ENCODE results near the gene DNAJC18. TPM values are rescaled to one million over a fixed set of nuclear protein-coding genes. Genes with fewer than 3 reads are reported as not detected.
"Not testable (repeated sequence)": the region's sequence is repeated elsewhere in the genome, so short reads cannot be mapped to it uniquely, and the experiment has no call there.

Gene DNAJC18
- total RNA-seq, 6 experiments from 2014 or later = 0.37 to 2.9 (median 0.75) TPM

DNA sequence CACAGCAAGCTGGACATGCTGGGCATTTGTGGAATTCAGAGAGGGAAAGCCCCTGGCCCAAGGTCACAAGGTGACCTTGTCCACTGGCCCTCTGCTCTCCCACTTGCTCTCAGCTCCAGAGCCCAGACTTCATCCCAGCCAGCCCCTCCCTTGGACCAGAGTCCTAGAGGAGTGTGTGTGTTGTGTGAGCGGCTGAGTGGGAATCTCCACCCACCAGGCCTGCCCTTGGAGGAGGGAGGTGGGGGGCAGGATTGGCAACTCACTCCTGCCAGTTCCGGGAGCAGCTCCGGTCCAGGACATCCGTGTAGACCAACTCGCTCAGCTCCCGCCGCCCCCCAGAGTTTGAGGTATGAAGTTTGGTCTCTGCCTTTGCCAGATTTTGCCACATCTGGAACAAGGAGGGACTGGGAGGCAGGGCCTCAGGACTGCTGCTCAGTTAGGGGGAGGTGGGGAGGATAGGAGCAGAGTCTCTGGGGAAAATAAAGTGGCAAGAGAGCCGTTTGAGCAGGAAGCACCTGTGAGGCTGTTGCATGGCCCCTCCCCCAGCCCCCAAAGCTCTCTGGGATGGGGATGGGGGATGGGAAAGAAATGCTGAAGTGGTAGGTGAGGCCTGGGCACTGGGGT lies 51.0 kb downstream of the DNAJC18 start:
- Histone ChIP-seq H3K27me3 (peaks cover 0 to under 1% of the 10 kb centered on the region in 2 donors), H3K27ac (no peak overlapping the region), H3K4me1 (peaks cover 0 to 42% (median 8%) of the 10 kb centered on the region in 4 donors), H3K4me3 (no peak overlapping the region), H3K9me3 (no peaks in the 10 kb centered on the region), H3K36me3 (no peaks in the 10 kb centered on the region)
- WGBS (ENCODE audit: insufficient coverage, low coverage, low lambda C conversion rate, missing lambda C conversion rate) = no CpG with 5 or more reads among the region's 8 CpGs
- ATAC-seq (no peak), DNase-seq (peak in 1 of 3 donors; percentile 51)
- intact Hi-C loops (cut with DNase I) = loop anchor here in 1 of 2 donors (10.0 kb wide), 1 partner anchor 94 kb away; the partner anchor contains the start of gene MATR3
- TF ChIP-seq POLR2A (IDR thresholded peaks at IDR 0.05) (no peak), CTCF (IDR thresholded peaks at IDR 0.05) (no peak)

DNA sequence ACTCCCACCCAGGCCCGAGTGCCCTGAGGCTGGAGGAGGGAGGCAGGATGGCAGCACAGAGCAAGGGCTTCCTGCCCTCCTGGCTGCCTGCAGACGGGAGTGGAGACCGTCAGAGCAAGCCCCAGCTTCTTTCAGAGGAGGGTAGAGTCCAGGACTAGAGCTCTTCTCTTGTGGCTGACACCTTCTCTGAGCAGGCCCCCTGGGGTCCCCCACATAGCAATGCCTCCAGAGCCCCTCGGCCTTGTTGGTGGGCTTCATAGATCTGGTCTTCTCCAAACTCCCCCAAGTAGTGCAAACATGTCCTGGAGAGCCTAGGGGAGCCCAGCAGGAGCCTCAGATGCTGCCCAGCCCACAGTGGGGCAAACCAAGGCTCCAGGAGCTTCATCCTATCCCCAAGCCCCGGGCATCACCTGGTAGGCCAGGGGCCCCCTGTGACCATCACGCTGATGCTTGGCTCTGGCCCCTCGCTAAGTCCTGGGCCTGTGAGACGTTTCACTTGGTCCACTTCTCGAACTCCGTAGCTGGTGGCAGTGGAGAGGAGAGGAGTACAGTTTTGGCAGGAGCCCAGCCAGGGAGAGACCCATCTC lies 51.6 kb downstream of the DNAJC18 start:
- Histone ChIP-seq H3K27me3 (no peaks in the 10 kb centered on the region), H3K4me1 (peaks cover 0 to 36% (median 8%) of the 10 kb centered on the region in 4 donors), H3K36me3 (no peaks in the 10 kb centered on the region), H3K9me3 (no peaks in the 10 kb centered on the region), H3K4me3 (no peak overlapping the region), H3K27ac (no peak overlapping the region)
- DNase-seq (no peak), ATAC-seq (no peak)
- intact Hi-C loops (cut with DNase I) = loop anchor here in 1 of 2 donors (10.0 kb wide), 1 partner anchor 93 kb away; the partner anchor contains the start of gene MATR3
- no peak for TF ChIP-seq CTCF (IDR thresholded peaks at IDR 0.05)
- TF ChIP-seq POLR2A (IDR thresholded peaks at IDR 0.05) = no peak
- WGBS (ENCODE audit: insufficient coverage, low coverage, low lambda C conversion rate, missing lambda C conversion rate) = no CpG with 5 or more reads among the region's 10 CpGs

DNA sequence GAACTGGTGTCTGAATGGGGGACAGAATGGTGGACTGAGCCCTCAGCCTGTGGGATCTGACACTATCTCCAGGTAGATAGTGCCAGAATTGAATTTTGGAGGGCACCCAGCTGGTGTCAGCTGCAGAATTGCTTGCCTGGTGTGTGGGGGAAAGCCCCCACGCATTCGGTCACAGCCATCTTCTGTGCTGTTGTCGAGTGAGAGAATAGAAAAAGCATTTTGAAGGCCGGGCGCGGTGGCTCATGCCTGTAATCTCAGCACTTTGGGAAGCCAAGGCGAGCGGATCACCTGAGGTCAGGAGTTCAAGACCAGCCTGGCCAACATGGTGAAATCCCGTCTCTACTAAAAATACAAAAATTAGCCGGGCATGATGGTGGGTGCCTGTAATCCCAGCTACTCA lies 52.4 kb downstream of the DNAJC18 start:
- intact Hi-C loops (cut with DNase I) = loop anchor here in 1 of 2 donors (10.0 kb wide), 1 partner anchor 92 kb away; the partner anchor contains the start of gene MATR3
- not testable (repeated sequence) for ATAC-seq
- WGBS (ENCODE audit: insufficient coverage, low coverage, low lambda C conversion rate, missing lambda C conversion rate) = 83% methylated on average over 1 of the region's 10 CpGs

GRCh38 chr5:139386050-139386438 lies 53.3 kb downstream of the DNAJC18 start:
- H3K9me3 ChIP-seq = no peaks in the 10 kb centered on the region
- no peaks in the 10 kb centered on the region for H3K36me3 ChIP-seq
- no peaks in the 10 kb centered on the region for H3K27me3 ChIP-seq
- ATAC-seq (peak in 3 of 4 donors; percentile 5 to 33 (median 20)), DNase-seq (peak in 1 of 3 donors; percentile 22)
- peaks cover 0 to 50% (median 11%) of the 10 kb centered on the region in 4 donors for H3K4me1 ChIP-seq
- 34% methylated on average over 5 of the region's 5 CpGs for WGBS (ENCODE audit: insufficient coverage, low coverage, low lambda C conversion rate, missing lambda C conversion rate)
- H3K27ac ChIP-seq = no peak overlapping the region
- TF ChIP-seq POLR2A (IDR thresholded peaks at IDR 0.05) (no peak), CTCF (IDR thresholded peaks at IDR 0.05) (no peak)
- H3K4me3 ChIP-seq = no peak overlapping the region
- intact Hi-C loops (cut with DNase I) = loop anchor here in 1 of 2 donors (10.0 kb wide), 1 partner anchor 91 kb away; the partner anchor contains the start of gene MATR3

More for the DNA sequence above, 52.4 kb downstream of the DNAJC18 start:
- H3K4me1 ChIP-seq = peaks cover 0 to 40% (median 9%) of the 10 kb centered on the region in 4 donors
- not testable (repeated sequence) for H3K27ac ChIP-seq, DNase-seq, H3K9me3 ChIP-seq, H3K27me3 ChIP-seq, H3K4me3 ChIP-seq, H3K36me3 ChIP-seq

Measured in right lobe of liver (tissue), 6 donors.